ENCODE results near the gene MYL11. TPM values are rescaled to one million over a fixed set of nuclear protein-coding genes. Genes with fewer than 3 reads are reported as not detected.

MYL11 gene
- total and polyA plus RNA-seq, 4 donors, result 0.70 TPM; not detected in 3

DNA sequence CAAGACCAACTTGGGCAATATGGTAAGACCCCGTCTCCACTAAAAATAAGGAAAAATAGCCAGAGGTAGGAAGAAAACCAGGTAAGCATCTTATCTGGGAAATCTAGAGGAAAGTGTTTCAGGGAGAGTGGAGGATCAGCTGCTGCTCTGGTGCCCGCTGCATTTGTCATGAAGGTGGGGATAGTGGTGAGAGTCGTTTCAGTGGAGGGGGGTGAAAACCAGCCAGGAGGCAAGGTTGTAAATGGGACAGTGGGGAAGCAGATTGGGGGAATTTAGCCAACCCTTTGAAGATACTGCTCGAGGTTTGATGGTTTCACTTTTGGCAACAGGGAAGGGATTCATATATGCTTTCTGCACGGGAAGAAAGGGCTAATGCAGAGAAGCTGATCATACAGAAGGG lies 46.4 kb downstream of the MYL11 start (continued):
- TF ChIP-seq JUND (IDR thresholded peaks at IDR 0.05) (no peak), HNF4A (conservative IDR thresholded peaks at IDR 0.05) (no peak), HNF4G (IDR thresholded peaks at IDR 0.05) (no peak), NR2F2 (IDR thresholded peaks at IDR 0.05) (no peak), GABPA (IDR thresholded peaks at IDR 0.05 in 1 of 2, conservative IDR thresholded peaks at IDR 0.05 in 1 of 2) (no peak), ZBTB33 (IDR thresholded peaks at IDR 0.05) (no peak), FOXA2 (IDR thresholded peaks at IDR 0.05) (no peak), TAF1 (conservative IDR thresholded peaks at IDR 0.05) (no peak)
- TF ChIP-seq, protein P1, sequence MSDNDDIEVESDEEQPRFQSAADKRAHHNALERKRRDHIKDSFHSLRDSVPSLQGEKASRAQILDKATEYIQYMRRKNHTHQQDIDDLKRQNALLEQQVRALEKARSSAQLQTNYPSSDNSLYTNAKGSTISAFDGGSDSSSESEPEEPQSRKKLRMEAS (IDR thresholded peaks at IDR 0.05), result no peak

Small RNA genes lying within 50 kb of the gene (small RNA-seq; reads per million reads assigned to genes)
- gene RF00406, result 0.42 reads per million, percentile 47 among the genes with 10 or more reads in this experiment

Other genes with a start within 250 kb of the MYL11 start
- 10 to 100 TPM; 12.7 to 26.7 TPM for gene CORO1A, start 191.2 kb upstream of the MYL11 start, total RNA-seq
- gene CORO1A, start 191.2 kb upstream of the MYL11 start, polyA plus RNA-seq, result 10 to 100 TPM in 1 of 2 donors, 1 to 10 TPM in 1; 6.0 to 16.7 TPM
- gene BOLA2B, start 181.1 kb upstream of the MYL11 start, total RNA-seq, result 10 to 100 TPM; 21.2 to 79.8 TPM
- gene BOLA2B, start 181.1 kb upstream of the MYL11 start, polyA plus RNA-seq, result 10 to 100 TPM; 47.6 to 66.0 TPM
- 10 to 100 TPM; 37.1 to 37.9 TPM for gene SLX1A, start 180.9 kb upstream of the MYL11 start, total RNA-seq
- 10 to 100 TPM; 46.1 to 55.2 TPM for gene SLX1A, start 180.9 kb upstream of the MYL11 start, polyA plus RNA-seq
- 1 to 10 TPM; 2.8 to 9.4 TPM for gene SULT1A3, start 175.5 kb upstream of the MYL11 start, total RNA-seq
- 10 to 100 TPM; 12.6 to 13.8 TPM for gene SULT1A3, start 175.5 kb upstream of the MYL11 start, polyA plus RNA-seq
- 1 to 10 TPM; 1.3 to 1.5 TPM for gene NPIPB13, start 126.3 kb upstream of the MYL11 start, total RNA-seq
- gene NPIPB13, start 126.3 kb upstream of the MYL11 start, polyA plus RNA-seq, result 1 to 10 TPM in 1 of 2 donors, under 1 TPM in 1; 0.70 to 1.4 TPM
- 10 to 100 TPM; 10.0 TPM for gene CD2BP2, start 19.5 kb upstream of the MYL11 start, total RNA-seq
- 10 to 100 TPM; 13.4 to 15.4 TPM for gene CD2BP2, start 19.5 kb upstream of the MYL11 start, polyA plus RNA-seq
- gene TBC1D10B, start 4.3 kb upstream of the MYL11 start, total RNA-seq, result 10 to 100 TPM; 16.1 to 16.5 TPM
- gene TBC1D10B, start 4.3 kb upstream of the MYL11 start, polyA plus RNA-seq, result 1 to 10 TPM; 3.6 to 9.2 TPM
- 1 to 10 TPM in 1 of 2 donors, under 1 TPM in 1; 0.42 to 1.0 TPM for gene SEPTIN1, start 7.8 kb downstream of the MYL11 start, total RNA-seq
- gene SEPTIN1, start 7.8 kb downstream of the MYL11 start, polyA plus RNA-seq, result 1 to 10 TPM; 1.4 to 2.8 TPM
- gene ZNF48, start 20.6 kb downstream of the MYL11 start, total RNA-seq, result 1 to 10 TPM; 3.2 to 4.7 TPM
- 1 to 10 TPM; 2.3 to 3.0 TPM for gene ZNF48, start 20.6 kb downstream of the MYL11 start, polyA plus RNA-seq
- 1 to 10 TPM; 2.6 to 8.0 TPM for gene ZNF771, start 32.8 kb downstream of the MYL11 start, total RNA-seq
- 1 to 10 TPM; 5.2 to 5.3 TPM for gene ZNF771, start 32.8 kb downstream of the MYL11 start, polyA plus RNA-seq
- gene DCTPP1, start 55.2 kb downstream of the MYL11 start, total RNA-seq, result 10 to 100 TPM in 1 of 2 donors, 1 to 10 TPM in 1; 6.0 to 12.0 TPM
- gene DCTPP1, start 55.2 kb downstream of the MYL11 start, polyA plus RNA-seq, result 10 to 100 TPM; 18.1 to 18.8 TPM
- gene SEPHS2, start 71.1 kb downstream of the MYL11 start, total RNA-seq, result 100 to 1,000 TPM in 1 of 2 donors, 10 to 100 TPM in 1; 50.1 to 122 TPM
- gene SEPHS2, start 71.1 kb downstream of the MYL11 start, polyA plus RNA-seq, result 100 to 1,000 TPM; 143 to 241 TPM
- 10 to 100 TPM in 1 of 2 donors, 1 to 10 TPM in 1; 9.4 to 11.8 TPM for gene ITGAL, start 97.9 kb downstream of the MYL11 start, total RNA-seq
- 1 to 10 TPM; 4.3 to 4.4 TPM for gene ITGAL, start 97.9 kb downstream of the MYL11 start, polyA plus RNA-seq
- gene ZNF768, start 151.8 kb downstream of the MYL11 start, total RNA-seq, result 10 to 100 TPM in 1 of 2 donors, 1 to 10 TPM in 1; 8.9 to 12.8 TPM
- gene ZNF768, start 151.8 kb downstream of the MYL11 start, polyA plus RNA-seq, result 10 to 100 TPM in 1 of 2 donors, 1 to 10 TPM in 1; 2.2 to 16.9 TPM
- 10 to 100 TPM in 1 of 2 donors, 1 to 10 TPM in 1; 6.9 to 10.5 TPM for gene ZNF747, start 160.1 kb downstream of the MYL11 start, total RNA-seq
- 1 to 10 TPM; 3.8 to 6.2 TPM for gene ZNF747, start 160.1 kb downstream of the MYL11 start, polyA plus RNA-seq
- gene ZNF764, start 183.6 kb downstream of the MYL11 start, total RNA-seq, result 1 to 10 TPM; 5.0 to 6.8 TPM
- 1 to 10 TPM; 1.6 to 3.4 TPM for gene ZNF764, start 183.6 kb downstream of the MYL11 start, polyA plus RNA-seq
- 1 to 10 TPM; 3.4 to 3.7 TPM for gene ZNF688, start 196.9 kb downstream of the MYL11 start, total RNA-seq
- 1 to 10 TPM; 5.8 to 8.9 TPM for gene ZNF688, start 196.9 kb downstream of the MYL11 start, polyA plus RNA-seq
- 1 to 10 TPM; 4.5 to 5.9 TPM for gene ZNF785, start 210.9 kb downstream of the MYL11 start, total RNA-seq
- 1 to 10 TPM; 1.8 to 2.0 TPM for gene ZNF785, start 210.9 kb downstream of the MYL11 start, polyA plus RNA-seq
- gene ZNF689, start 235.6 kb downstream of the MYL11 start, total RNA-seq, result 1 to 10 TPM; 4.6 to 5.8 TPM
- gene ZNF689, start 235.6 kb downstream of the MYL11 start, polyA plus RNA-seq, result 1 to 10 TPM; 2.6 to 4.0 TPM

Data from liver (tissue), 6 donors.